CD8-positive, alpha-beta memory T cell (primary cell): ENCODE measurements around the gene ZDHHC7. TPM values are rescaled to one million over a fixed set of nuclear protein-coding genes. Genes with fewer than 3 reads are reported as not detected.
A peak's percentile ranks its signal among the peaks of the same experiment; 100 is the strongest.

ENCODE experiments used
- CTCF ChIA-PET: fragments of 350-600 bp; sonication (Branson Sonifier 250); formaldehyde crosslinking; loops from one replicate; lab custom pipeline; 2021; ENCODE audit warnings: antibody characterized with exemption; lab: Charles Lee
- POLR2A ChIA-PET: fragments of 350-600 bp; sonication (Branson Sonifier 250); formaldehyde crosslinking; loops from one replicate; lab custom pipeline; 2021; ENCODE audit warnings: antibody characterized with exemption; lab: Charles Lee
- DNase-seq, 5 donors: peaks; one replicate each; pipeline versions ENCODE4 v3.0.0 to v3.0.0-alpha.2; 2020 to 2022; ENCODE audit warnings: mixed read lengths in 1 of 5
- H3K27ac ChIP-seq: one replicate; pipeline ENCODE4 v1.7.0; 2013; ENCODE audit warnings: low read depth, mild to moderate bottlenecking, low read length, moderate library complexity
- H3K27me3 ChIP-seq: 2 replicates; pipeline ENCODE4 v1.7.0; 2013; ENCODE audit warnings: low read length, mild to moderate bottlenecking; ENCODE audit not compliant: insufficient read depth, poor library complexity, severe bottlenecking
- H3K36me3 ChIP-seq: 2 replicates; pipeline ENCODE4 v1.7.0; 2013; ENCODE audit warnings: mild to moderate bottlenecking, low read length, moderate library complexity; ENCODE audit not compliant: insufficient read depth
- H3K4me1 ChIP-seq: 2 replicates; pipeline ENCODE4 v1.7.0; 2013; ENCODE audit warnings: mild to moderate bottlenecking, low read length, moderate library complexity; ENCODE audit not compliant: insufficient read depth
- H3K4me3 ChIP-seq: 2 replicates; pipeline ENCODE4 v1.7.0; 2013; ENCODE audit warnings: mild to moderate bottlenecking, low read length
- H3K9me3 ChIP-seq: 2 replicates; pipeline ENCODE4 v1.7.0; 2013; ENCODE audit warnings: mild to moderate bottlenecking, low read length
- H3K27ac Mint-ChIP-seq, 8 donors: one replicate each; pipeline ENCODE4 v1.8.0; 2020 to 2021; ENCODE audit warnings: mixed read lengths in 8 of 8, mild to moderate bottlenecking in 6 of 8, inconsistent platforms in 3 of 8, moderate library complexity in 3 of 8
- H3K27me3 Mint-ChIP-seq, 2 donors: one replicate each; pipeline ENCODE4 v1.8.0; 2020 to 2021; ENCODE audit warnings: mixed read lengths in 2 of 2, mild to moderate bottlenecking in 1 of 2, moderate library complexity in 1 of 2
- H3K36me3 Mint-ChIP-seq, 3 donors: one replicate each; pipeline ENCODE4 v1.8.0; 2020 to 2021; ENCODE audit warnings: mixed read lengths in 3 of 3, inconsistent platforms in 1 of 3, mild to moderate bottlenecking in 1 of 3
- H3K4me1 Mint-ChIP-seq, 3 donors: one replicate each; pipeline ENCODE4 v1.8.0; 2020 to 2021; ENCODE audit warnings: mixed read lengths in 3 of 3, inconsistent platforms in 1 of 3, mild to moderate bottlenecking in 1 of 3
- H3K4me3 Mint-ChIP-seq, 7 donors: one replicate each; pipeline ENCODE4 v1.8.0; 2020 to 2021; ENCODE audit warnings: mixed read lengths in 7 of 7, mild to moderate bottlenecking in 6 of 7, moderate library complexity in 4 of 7, inconsistent platforms in 2 of 7
- H3K9me3 Mint-ChIP-seq, 5 donors: one replicate each; pipeline ENCODE4 v1.8.0; 2020 to 2022; ENCODE audit warnings: mixed read lengths in 5 of 5, mild to moderate bottlenecking in 3 of 5, moderate library complexity in 2 of 5, inconsistent platforms in 1 of 5
- polyA plus RNA-seq: library from polyadenylated mRNA; unstranded; fragments of 300-500 nt; fragmentation: Illumina TruSeq; gene quantifications from one replicate; pipeline ENCODE4 v1.2.3, GENCODE V29; 2021
- total RNA-seq, 2 experiments: library from RNA; stranded (reverse); gene quantifications; one replicate each; pipeline ENCODE4 v1.2.3, GENCODE V29; 2021

The ZDHHC7 gene
- total and polyA plus RNA-seq, 3 experiments from 2014 or later: 31.6 to 45.7 (median 32.6) TPM

GRCh38 chr16:84925773-84926372 lies 85.5 kb downstream of the ZDHHC7 start:
- POLR2A ChIA-PET: no interaction called here
- Mint-ChIP-seq H3K9me3 (peaks cover 0 to 1% (median 0%) of the 10 kb centered on the region in 5 donors), H3K36me3 (no peaks in the 10 kb centered on the region), H3K4me3 (no peak overlapping the region), H3K4me1 (peaks cover 0 to 2% (median 0%) of the 10 kb centered on the region in 3 donors), H3K27ac (no peak overlapping the region), H3K27me3 (peaks cover 2 to 4% of the 10 kb centered on the region in 2 donors)
- Histone ChIP-seq H3K27ac (no peak overlapping the region), H3K9me3 (no peaks in the 10 kb centered on the region), H3K4me3 (no peak overlapping the region), H3K27me3 (no peaks in the 10 kb centered on the region), H3K36me3 (no peaks in the 10 kb centered on the region), H3K4me1 (peaks cover 4% of the 10 kb centered on the region)
- DNase-seq: no peak
- CTCF ChIA-PET: interaction anchor here (0.7 to 0.8 kb wide), 2 partner anchors 16 to 26 kb away, joined by 3 read pairs; no protein-coding TSS in a partner anchor

- no peak overlapping the region for H3K4me3 Mint-ChIP-seq
- peak; percentile 43 to 73 (median 52) for DNase-seq
- H3K36me3 Mint-ChIP-seq: no peaks in the 10 kb centered on the region
- Histone ChIP-seq H3K9me3 (no peaks in the 10 kb centered on the region), H3K4me1 (peaks cover 1% of the 10 kb centered on the region), H3K4me3 (no peak overlapping the region), H3K27me3 (no peaks in the 10 kb centered on the region), H3K27ac (no peak overlapping the region), H3K36me3 (no peaks in the 10 kb centered on the region)
- H3K27me3 Mint-ChIP-seq: peaks cover 4 to 8% of the 10 kb centered on the region in 2 donors
- peaks cover 0 to 2% (median 0%) of the 10 kb centered on the region in 3 donors for H3K4me1 Mint-ChIP-seq
- ChIA-PET POLR2A (no interaction called here), CTCF (interaction anchor here (0.8 to 1.0 kb wide), 2 partner anchors 27 to 45 kb away, joined by 3 to 6 read pairs; no protein-coding TSS in a partner anchor)
- H3K9me3 Mint-ChIP-seq: peaks cover 0 to 1% (median 0%) of the 10 kb centered on the region in 5 donors
- no peak overlapping the region for H3K27ac Mint-ChIP-seq
Observed at GRCh38 chr16:84925092-84925772, 86.1 kb downstream of the ZDHHC7 start.

- Histone ChIP-seq H3K27ac (no peak overlapping the region), H3K9me3 (no peaks in the 10 kb centered on the region), H3K4me1 (no peaks in the 10 kb centered on the region), H3K27me3 (no peaks in the 10 kb centered on the region), H3K4me3 (no peak overlapping the region), H3K36me3 (no peaks in the 10 kb centered on the region)
- Mint-ChIP-seq H3K4me1 (peaks cover 0 to under 1% (median 0%) of the 10 kb centered on the region in 3 donors), H3K4me3 (no peak overlapping the region), H3K27me3 (peaks cover 4 to 10% of the 10 kb centered on the region in 2 donors), H3K36me3 (no peaks in the 10 kb centered on the region), H3K9me3 (peaks cover 0 to 1% (median 0%) of the 10 kb centered on the region in 5 donors), H3K27ac (peak overlapping the region in 1 of 8 donors; percentile 40)
- ChIA-PET CTCF (interaction anchor here (0.6 to 1.0 kb wide), 2 partner anchors 42 to 46 kb away, joined by 3 to 6 read pairs; no protein-coding TSS in a partner anchor), POLR2A (no interaction called here)
- no peak for DNase-seq
Observed at GRCh38 chr16:84924331-84925091, 86.8 kb downstream of the ZDHHC7 start.

Other genes with a start within 250 kb of the ZDHHC7 start
- under 1 TPM in 1 of 2 experiments, not detected in 1; 0.04 TPM for gene CRISPLD2, start 191.6 kb downstream of the ZDHHC7 start, total RNA-seq
- gene CRISPLD2, start 191.6 kb downstream of the ZDHHC7 start, polyA plus RNA-seq: 0.05 TPM
- gene KIAA0513, start 16.3 kb upstream of the ZDHHC7 start, total RNA-seq: 10 to 100 TPM; 13.2 to 13.5 TPM
- 7.2 TPM for gene KIAA0513, start 16.3 kb upstream of the ZDHHC7 start, polyA plus RNA-seq
- not detected for gene CIBAR2, start 100.9 kb upstream of the ZDHHC7 start, total RNA-seq
- not detected for gene CIBAR2, start 100.9 kb upstream of the ZDHHC7 start, polyA plus RNA-seq